Sciatic nerve (tissue), 2 donors: Measurements from ENCODE around the gene BICDL1. TPM values are rescaled to one million over a fixed set of nuclear protein-coding genes. Genes with fewer than 3 reads are reported as not detected.

Experiments
- ATAC-seq: fragments of 200-7000 bp; cut with Tn5 transposase; one replicate; pipeline ENCODE4 v1.9.1; 2020; ENCODE audit warnings: mild to moderate bottlenecking, moderate library complexity
- DNase-seq: peaks from one replicate; pipeline ENCODE4 v3.0.0-alpha.2; 2020; ENCODE audit warnings: low spot score
- intact Hi-C: fragments of 100-400 bp; cut with DNase I; formaldehyde crosslinking; loops from one replicate; pipeline ENCODE4 v1.14.2; 2022
- total RNA-seq: library from RNA; stranded (reverse); fragmentation: NEBNext Ultra II Directional; extraction: Animal tissue kit (Norgen Biotek cat#: 25700); gene quantifications from one replicate; pipeline ENCODE4 v1.2.1, GENCODE V29; 2021
- donor health status: DM: no; HTN: no; CAD: no.
- donor health status: DM: no; HTN: no; CAD: no.

Gene BICDL1
- total RNA-seq, 1 donor from 2014 or later = 1.5 TPM

DNA sequence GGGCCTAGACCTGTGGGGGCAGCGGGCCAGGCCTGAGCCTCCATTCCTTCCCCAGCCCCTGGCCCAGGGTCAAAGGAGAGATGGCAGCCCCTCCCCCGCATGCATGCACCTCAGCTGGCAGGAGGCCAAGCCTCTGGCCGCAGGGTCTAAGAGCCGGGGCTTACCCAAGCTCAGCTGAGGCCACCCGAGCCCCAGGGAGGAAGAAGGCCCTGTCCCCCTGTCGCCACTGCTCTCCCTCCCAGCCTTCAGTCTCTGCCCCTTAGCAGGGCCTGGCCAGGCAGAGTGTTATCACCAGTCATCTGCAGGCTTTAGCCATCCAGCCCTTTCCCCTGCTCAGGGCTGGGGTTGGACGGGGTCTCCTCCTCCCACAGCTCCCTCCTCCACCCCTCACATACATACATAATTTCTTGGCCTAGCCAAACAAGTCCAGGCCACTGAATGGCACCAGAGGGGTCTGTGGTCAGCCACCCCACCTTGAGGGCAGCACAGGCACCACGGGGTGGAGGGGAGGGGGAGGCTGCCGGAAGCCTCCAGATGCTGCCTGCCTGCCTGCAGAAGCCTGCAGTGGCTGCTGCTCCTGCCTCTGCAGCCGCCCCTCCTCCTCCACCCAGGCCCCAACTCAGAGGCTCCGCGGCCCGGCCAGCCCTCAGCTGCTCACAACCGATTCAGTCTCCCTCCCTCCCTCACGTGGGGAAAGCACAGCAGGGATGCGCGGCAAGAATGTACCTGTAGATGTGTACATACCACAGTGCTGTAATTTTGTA lies 104.7 kb downstream of the BICDL1 start:
- DNase-seq (no peak), ATAC-seq (peak; percentile 7)
- intact Hi-C loops = no loop called here

DNA sequence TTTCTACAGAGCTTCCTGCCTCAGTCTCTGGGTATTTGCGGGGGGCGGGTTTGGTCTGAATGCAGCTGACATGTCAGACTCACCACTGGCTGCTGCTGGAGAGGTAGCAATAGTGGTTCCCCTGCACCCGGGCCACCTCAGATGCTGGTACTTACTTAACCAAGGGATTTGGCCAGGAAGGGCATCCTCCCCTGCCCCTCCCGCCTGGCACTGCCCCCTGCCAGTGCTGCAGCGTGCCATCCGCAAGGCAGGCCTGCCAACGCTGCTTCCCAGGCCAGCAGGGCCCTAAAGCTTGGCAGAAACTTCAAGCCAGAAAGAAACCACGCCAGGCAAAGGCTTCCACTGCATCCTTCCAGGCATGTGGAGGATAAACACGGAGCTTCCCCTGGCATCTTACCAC lies 105.4 kb downstream of the BICDL1 start:
- DNase-seq = no peak
- intact Hi-C loops = no loop called here
- ATAC-seq = no peak

DNA sequence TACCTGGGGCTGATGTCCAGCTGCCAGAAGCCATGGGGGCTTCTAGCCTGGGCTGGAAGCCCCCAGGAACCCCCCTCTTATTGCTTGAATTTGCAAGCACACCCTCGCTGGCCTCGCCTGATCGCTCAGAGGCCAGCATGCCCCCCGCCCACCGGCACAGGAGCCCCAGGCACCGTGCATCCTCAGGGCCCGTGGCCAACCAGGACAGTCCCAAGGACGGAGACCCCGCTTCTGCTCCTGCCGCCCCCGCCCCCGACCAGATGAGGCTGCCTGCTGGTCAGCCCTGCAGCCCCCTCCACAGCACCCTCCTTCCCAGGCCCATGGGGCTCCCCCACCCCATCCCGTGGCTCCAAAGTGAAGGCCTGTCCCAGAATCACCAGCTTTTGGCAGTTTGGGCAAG lies 106.3 kb downstream of the BICDL1 start:
- DNase-seq (no peak), ATAC-seq (no peak)
- intact Hi-C loops = no loop called here

DNA sequence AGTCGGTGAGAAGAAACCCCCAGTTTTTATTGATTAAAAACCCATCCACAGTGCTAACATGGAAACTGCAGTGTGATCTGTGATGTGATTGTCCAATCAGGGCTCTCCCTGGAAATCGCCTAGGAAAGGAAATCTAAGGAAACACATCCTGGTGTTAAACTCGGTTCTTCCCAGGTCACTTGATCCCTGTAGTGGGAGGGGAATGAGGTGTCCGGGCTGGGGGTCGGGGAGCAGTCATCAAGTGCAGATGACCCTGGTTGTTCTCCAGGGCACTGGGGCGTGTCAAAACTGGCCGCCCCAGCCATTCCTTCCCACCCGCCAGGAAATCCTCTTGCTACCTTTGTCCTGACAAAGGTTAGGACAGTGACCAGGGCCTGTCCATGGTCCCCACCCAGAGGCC lies 106.7 kb downstream of the BICDL1 start:
- ATAC-seq = no peak
- intact Hi-C loops = no loop called here
- DNase-seq = no peak

DNA sequence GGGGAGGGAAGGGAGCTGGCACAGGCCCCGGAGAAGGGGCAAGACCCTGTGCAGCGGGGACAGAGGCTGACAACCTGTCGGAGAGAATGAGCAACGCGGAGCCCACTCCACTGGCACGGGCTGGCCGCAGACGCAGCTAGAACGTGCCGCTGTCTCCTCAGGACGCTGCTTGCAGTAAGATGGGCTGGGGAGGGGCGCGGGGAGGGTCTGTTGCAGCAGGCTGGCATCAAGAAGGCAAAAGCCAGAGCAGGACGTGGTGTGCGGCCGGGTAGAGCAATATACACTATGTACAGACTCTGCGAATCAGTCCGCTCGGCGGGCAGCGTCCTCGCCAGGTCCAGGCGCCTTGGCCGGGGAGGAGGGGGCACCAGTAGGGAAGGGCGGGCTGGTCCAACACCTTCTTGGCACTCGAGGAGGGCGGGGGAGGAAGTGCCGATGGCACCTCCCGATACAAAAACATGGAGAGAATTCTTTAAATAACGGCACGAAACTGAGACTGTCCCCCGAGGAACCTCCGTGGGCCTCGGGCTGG lies 107.7 kb downstream of the BICDL1 start:
- ATAC-seq (no peak), DNase-seq (no peak)
- intact Hi-C loops = no loop called here

DNA sequence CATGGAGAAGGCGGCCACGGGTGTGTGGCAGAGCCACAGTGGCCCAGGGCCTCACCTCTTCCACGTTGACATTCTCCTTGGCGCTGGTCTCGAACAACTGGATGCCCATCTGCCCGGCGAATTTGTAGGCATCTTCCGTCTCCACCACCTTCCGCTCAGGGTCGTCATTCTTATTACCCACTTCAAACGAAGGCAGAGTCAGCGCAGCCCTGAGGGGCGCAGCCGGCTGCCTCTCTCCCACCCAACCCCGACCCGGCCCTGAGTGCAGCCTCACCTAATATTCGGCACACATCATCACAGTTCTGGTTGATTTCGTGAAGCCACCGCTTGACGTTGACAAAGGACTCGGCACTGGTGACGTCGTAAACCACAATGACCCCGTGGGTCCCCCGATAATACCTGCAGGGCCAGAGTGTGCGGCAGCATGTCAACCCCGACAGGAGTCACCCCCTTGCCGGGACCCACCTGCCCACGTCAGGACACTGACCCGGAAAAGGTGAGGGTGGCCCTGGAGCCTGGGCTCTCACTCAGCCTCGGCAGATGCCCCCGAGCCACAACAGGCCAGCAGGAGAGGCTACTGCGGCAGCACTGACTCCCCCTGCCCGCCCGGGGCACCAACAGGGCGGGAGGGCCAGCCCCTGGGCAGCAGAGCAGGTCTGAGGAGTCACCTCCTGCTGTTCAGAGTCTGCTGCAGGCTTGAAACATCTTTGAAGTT lies 109.9 kb downstream of the BICDL1 start:
- intact Hi-C loops = no loop called here

DNA sequence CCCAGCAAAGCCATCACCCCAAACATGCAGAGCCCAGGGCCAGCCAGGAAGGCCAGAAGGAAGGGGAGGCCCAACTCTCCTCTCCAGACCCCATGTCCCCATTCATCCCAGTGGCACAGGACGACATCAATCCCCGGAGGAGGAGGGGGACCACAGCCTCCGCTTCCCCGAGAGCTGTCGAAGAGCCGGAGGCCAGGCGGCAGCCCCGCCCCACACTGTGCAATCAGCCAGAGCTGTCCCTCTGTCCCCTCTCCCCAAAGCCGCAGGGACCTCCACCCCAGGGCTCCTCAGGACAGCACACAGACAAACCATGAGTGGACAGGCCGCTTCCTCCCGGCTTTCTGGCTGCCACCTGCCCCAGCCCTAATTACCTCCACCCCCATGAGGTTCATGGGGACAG lies 110.7 kb downstream of the BICDL1 start:
- intact Hi-C loops = no loop called here
- DNase-seq (no peak), ATAC-seq (no peak)

More for the DNA sequence above, 109.9 kb downstream of the BICDL1 start:
- ATAC-seq (no peak), DNase-seq (no peak)

DNA sequence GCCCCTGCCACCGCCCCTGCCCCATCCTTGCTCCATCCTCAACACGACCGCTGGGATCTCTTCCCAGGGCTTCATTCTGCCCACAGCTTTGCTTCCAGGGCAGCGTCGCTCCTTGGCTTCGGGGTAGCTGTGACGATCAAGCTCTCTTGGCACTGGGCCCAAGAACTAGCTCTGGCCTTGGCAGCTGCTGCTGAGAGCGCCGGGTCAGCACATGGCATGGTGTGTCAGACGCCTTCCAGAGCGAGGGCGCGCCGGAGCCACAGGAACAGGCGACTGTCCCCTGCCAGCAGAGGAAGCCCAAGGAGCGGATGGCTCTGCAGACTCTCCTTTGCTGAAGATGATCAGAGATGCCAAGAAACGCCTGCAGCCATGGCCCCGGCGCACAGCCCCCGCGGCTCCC lies 111.6 kb downstream of the BICDL1 start:
- ATAC-seq (peak; percentile 71), DNase-seq (peak; percentile 88)
- intact Hi-C loops = no loop called here

DNA sequence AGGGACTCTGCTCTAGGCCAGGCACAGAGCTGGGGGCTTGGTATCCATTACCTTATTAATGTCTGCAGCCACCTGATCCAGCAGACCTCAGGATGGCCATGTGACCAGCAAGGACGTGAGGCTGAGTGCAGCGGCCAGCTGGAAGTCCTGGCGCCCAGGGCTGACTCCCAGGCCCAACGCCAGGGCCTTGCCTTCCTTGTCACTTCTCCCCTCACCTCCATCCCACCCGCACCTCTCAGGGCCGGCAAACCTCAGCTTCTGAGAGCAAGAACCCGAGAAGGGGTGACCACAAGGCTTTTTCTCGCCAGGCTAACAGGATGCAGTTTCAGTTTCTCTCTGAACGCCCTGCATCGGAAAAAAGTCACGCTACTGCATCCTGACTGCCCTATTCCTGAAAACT lies 112.1 kb downstream of the BICDL1 start:
- ATAC-seq (no peak), DNase-seq (no peak)
- intact Hi-C loops = no loop called here

DNA sequence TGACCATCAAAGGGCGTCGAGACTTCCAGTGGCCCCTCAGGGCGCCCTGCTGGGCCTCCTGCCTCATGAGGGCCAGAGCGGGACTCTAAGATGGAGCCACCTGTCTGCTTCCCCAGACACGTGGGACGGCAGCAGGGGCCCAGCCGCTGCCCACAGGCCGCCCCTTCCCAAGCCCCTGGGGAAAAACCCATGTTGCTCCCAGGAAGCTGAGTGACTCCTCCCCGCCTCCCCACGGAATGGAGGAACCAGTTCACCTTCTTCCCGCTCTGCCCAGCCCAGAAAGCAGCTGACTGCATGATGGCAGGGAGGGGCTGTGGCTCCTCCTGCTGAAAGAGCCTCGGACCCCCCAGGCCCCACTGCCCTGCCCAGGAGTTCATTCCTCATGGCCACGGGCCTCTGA lies 112.6 kb downstream of the BICDL1 start:
- DNase-seq = no peak
- intact Hi-C loops = no loop called here
- ATAC-seq = no peak

DNA sequence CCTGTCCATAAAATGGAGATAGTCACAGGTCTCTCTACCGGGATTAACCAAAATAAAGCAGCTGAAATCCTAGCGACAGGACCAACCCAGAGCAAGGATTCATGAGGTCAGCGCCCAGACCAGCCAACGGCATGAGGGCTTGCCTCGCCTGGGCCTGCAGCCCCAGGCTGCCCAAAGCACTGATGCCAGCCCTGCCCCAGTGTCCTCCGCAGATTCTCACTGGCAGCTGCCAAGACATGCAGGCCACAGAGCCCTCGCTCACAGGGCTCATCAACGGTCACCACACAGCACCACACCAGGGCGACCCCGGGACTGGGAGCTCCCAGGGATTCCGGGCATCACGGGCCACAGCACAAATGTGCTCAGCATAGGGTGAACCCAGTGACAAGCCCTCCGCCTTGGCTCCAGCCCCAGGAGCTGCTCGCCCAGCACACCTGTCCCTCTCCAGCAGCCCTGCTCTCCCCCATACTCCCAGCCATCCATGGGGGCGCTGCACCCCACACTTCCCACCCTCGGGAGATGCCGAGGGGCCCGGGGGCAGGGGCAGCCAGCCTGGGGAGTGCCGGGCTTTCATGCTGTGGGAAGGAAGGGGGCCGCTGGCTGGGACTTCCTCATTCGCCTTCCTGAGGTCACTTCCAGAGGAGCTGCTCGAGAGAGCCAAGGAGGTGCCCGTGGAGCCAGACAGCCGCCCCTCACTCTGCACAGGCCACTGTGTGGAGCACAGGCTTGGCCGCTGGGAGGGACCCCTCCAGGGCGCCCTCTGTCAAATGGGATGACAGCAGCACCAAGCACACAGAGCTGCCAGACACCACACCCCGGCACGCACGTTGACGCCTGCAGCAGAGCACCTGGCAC lies 113.4 kb downstream of the BICDL1 start:
- DNase-seq (no peak), ATAC-seq (no peak)
- intact Hi-C loops = no loop called here

DNA sequence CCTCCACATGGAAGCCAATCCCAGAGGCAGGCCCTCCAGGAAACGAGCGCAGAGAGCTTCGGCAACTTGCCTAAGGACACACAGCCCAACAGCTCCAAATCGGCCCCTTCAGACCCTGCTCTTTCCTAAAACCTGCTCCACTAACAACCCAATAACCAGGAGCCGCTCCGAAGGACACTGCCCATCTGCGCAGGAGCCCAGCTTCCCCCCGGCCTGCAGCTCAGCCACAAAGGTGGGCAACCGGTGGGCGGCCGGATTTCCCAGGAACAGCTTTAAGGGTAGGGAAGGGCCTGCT lies 114.0 kb downstream of the BICDL1 start:
- intact Hi-C loops = no loop called here
- no peak for ATAC-seq
- no peak for DNase-seq

DNA sequence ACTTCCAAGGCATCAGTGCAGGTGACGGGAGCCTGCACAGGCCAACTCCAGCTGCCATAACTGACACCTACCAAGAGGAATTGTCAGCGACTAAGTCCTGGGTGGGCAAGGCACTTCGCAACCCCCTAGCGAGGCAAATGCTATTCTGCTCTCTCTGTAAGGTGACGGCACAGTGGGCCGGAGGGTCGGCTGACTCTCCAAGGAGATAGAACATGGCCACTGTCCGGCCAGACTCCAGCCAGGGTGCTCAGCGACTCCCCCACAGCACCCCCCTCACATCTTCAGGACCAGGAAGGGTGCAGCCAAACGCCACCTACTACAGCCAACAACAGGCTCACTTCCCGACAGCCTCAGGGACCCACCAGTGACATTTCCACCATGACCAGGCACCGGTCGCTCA lies 114.3 kb downstream of the BICDL1 start:
- ATAC-seq = no peak
- no peak for DNase-seq
- intact Hi-C loops = no loop called here

DNA sequence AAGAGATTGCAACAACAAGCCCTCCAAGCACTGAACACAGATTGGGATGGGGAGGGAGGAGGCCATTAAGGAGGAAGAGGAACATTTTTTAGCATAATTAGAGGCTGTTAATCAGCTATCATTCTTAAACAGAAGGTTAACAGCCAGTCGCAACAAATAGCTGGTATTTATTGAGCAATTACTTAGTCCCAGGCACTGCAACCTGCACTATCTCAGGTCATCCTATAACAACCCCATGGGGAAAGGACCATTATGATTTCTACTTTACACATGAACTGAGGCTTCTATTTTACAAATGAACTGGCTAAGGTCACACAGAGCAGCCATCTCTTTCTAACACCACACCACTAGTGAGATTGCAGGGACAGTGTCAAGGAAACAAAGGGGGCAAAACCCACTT lies 117.1 kb downstream of the BICDL1 start:
- no peak for DNase-seq
- intact Hi-C loops = no loop called here
- ATAC-seq = no peak

DNA sequence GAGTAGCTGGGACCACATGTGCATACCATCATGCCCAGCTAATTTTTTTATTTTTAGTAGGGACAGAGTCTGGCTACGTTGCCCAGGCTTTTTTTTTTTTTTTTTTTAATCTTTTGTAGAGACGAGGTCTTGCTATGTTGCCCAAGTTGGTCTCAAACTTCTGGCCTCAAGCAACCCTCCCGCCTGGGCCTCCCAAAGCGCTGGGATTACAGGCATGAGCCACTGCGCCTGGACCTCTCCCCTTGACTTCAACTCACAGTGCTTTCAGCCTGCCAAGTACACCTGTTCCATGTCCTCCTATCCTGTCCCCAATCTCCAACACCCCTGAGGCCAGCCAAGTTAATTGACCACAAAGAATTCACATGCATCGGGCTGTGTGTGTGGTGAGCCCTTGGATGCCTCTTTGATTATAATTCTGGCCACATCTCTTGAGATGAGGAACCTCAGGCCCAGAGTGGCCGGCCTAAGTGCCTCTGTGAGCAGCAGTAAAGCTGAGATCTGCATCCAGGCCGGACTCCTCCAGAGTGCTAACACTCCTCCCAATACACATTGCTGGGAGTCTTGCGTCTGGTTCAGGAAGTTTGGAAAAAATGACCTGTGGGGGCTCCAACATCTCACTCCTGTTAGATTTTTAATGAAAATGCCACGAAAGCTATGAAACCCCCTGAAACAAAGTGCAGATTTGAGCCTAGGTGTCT lies 120.7 kb downstream of the BICDL1 start:
- no peak for DNase-seq
- intact Hi-C loops = no loop called here
- no peak for ATAC-seq

DNA sequence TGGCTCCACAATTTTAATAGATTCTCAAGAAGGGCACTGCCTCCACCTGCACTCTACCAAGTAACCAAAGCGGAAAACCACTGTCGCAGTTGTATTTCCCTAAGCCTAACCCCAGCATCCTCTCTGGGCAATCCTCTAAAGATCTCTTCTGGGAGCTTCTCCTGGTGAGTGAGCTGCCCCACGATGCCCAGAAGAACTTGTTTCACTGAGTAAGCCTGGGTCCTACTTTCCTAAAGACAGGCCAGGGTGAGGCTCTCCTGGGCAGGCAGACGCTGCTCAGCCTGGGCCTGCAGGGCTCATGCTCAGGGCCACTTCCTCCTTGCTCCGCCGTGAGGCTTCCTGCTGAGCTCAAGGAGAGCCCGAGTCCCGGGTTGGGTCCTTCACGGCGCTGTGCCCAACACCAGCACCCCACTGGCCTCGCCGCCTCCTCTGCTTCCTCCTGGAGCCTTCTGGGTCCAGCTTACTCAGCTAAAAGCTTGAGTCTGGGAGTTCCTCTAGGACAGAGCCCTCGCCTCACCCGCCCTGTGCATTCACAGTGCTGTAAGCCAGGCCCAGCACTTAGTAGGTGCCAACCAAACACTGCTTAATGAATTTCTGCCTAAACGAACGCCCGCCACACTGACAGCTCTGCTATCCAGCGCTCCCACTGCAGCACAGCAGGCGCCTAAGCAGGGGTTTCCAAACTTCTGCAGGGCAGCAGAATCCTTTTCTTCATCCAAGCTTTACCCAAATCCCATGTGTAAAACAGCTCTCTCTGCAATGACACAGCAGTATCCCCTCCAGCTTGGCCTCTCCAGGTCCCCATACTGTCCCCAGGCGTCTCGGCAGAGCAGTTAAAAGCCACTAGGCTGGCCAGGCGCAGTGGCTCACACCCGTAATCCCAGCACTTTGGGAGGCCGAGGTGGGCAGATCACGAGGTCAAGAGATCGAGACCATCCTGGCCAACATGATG lies 121.8 kb downstream of the BICDL1 start:
- intact Hi-C loops = no loop called here
- ATAC-seq (peak; percentile 84), DNase-seq (peak; percentile 74)

DNA sequence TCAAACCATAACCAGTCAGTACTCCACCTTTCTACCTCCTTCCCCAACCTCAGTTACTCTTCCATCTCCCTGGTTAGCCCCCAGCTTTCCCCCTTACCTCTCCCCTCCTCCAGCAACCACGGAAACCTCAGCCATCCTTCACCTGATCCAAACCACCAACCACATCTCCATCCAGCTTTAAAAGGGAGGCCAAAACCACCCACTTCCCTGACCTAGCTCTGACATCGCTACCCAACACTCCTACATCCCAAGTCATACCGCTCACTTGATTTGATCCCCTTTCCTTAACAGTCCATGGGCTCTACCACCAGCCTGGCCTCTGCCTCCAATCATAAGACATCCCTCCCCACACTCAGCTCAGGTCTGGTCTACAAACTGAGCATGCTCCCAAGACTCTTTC lies 126.0 kb downstream of the BICDL1 start:
- ATAC-seq = no peak
- intact Hi-C loops = no loop called here
- no peak for DNase-seq
